ENCODE measurements around the gene LAMA3. TPM values are rescaled to one million over a fixed set of nuclear protein-coding genes. Genes with fewer than 3 reads are reported as not detected.

The LAMA3 gene
- total RNA-seq, 2 donors from 2014 or later = 30.1 to 34.2 TPM

DNA sequence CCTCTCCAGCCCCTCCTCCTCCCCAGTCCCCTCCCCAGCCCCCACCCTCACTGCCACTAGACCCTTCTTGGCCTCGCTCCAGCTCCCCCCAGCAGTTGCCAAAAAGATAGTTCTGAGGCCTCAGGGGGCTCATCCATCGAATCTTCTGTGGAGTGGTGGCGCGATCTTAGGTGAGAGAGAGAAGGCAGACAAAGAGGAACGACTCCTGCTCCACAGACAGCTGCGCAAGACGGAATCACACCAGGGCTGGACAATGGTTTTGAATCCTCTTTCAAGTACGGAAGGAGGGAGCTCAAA, 68.1 kb downstream of the LAMA3 start:
- no peak for ATAC-seq (ENCODE audit: insufficient number of reproducible peaks, low FRiP score, low read depth)
- no peak for DNase-seq (ENCODE audit: low spot score)
- Histone ChIP-seq H3K27ac (no peak overlapping the region), H3K36me3 (no peaks in the 10 kb centered on the region), H3K4me3 (no peak overlapping the region), H3K9me3 (no peaks in the 10 kb centered on the region), H3K4me1 (ENCODE audit: control insufficient read depth in 1 of 2, low read depth in 2 of 2) (peaks cover 0 to 4% of the 10 kb centered on the region in 2 donors), H3K27me3 (replicated peaks; ENCODE audit: insufficient read depth) (no peaks in the 10 kb centered on the region)
- TF ChIP-seq, protein P1, sequence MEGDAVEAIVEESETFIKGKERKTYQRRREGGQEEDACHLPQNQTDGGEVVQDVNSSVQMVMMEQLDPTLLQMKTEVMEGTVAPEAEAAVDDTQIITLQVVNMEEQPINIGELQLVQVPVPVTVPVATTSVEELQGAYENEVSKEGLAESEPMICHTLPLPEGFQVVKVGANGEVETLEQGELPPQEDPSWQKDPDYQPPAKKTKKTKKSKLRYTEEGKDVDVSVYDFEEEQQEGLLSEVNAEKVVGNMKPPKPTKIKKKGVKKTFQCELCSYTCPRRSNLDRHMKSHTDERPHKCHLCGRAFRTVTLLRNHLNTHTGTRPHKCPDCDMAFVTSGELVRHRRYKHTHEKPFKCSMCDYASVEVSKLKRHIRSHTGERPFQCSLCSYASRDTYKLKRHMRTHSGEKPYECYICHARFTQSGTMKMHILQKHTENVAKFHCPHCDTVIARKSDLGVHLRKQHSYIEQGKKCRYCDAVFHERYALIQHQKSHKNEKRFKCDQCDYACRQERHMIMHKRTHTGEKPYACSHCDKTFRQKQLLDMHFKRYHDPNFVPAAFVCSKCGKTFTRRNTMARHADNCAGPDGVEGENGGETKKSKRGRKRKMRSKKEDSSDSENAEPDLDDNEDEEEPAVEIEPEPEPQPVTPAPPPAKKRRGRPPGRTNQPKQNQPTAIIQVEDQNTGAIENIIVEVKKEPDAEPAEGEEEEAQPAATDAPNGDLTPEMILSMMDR (IDR thresholded peaks at IDR 0.05) = no peak

DNA sequence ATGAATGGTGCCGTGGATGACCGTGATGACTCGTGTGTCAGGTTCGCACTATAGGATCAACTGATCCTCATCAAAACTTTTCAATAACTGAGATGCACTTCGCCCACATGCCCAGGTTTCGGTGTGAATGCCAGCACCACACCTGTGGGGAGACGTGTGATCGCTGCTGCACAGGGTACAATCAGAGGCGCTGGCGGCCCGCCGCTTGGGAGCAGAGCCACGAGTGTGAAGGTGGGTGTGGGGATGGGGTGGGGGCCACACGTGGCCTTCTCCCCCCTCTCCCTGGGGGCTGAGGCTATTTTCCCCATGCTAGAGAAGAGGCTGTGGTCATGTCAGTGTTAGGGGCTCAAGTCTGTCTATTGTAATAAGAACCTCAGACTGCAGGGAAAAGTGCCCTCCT, 69.0 kb downstream of the LAMA3 start:
- Histone ChIP-seq H3K36me3 (no peaks in the 10 kb centered on the region), H3K27me3 (replicated peaks; ENCODE audit: insufficient read depth) (no peaks in the 10 kb centered on the region), H3K4me3 (no peak overlapping the region), H3K9me3 (no peaks in the 10 kb centered on the region), H3K4me1 (ENCODE audit: control insufficient read depth in 1 of 2, low read depth in 2 of 2) (no peaks in the 10 kb centered on the region), H3K27ac (no peak overlapping the region)
- TF ChIP-seq, protein P1 (IDR thresholded peaks at IDR 0.05) = no peak
- ATAC-seq (ENCODE audit: insufficient number of reproducible peaks, low FRiP score, low read depth) (no peak), DNase-seq (ENCODE audit: low spot score) (no peak)

DNA sequence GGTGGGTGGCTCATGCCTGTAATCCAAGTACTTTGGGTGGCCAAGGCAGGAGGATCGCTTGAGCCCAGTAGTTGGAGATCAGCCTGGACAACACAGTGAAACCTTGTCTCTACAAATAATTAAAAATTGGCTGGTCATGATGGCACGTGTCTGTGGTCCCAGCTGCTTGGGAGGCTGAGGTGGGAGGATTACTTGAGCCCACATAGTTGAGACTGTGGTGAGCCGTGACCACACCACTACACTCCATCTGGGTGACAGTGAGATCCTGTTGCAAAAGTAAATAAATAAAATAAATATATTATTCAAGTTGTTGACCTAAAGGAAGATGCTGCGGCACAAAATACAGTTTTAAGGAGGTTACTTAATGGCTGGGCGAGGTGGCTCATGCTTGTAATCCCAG, 72.7 kb downstream of the LAMA3 start:
- TF ChIP-seq, protein P1 (IDR thresholded peaks at IDR 0.05) = no peak
- H3K9me3 ChIP-seq = no peaks in the 10 kb centered on the region
- ATAC-seq (ENCODE audit: insufficient number of reproducible peaks, low FRiP score, low read depth) = no peak

DNA sequence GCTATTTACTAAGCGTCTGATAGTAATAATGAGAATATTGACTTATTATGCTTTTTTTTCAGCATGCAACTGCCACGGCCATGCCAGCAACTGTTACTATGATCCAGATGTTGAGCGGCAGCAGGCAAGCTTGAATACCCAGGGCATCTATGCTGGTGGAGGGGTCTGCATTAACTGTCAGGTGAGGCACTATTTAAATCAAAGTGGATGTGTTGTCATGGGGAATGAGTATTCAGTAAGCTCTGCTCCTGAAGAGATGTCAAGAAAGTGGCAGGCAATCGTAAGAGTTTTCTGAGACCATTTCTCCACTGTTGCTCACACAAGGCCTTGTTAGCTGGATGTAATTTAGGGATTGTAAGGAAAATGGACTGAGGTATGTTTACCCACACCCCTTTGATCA, 74.1 kb downstream of the LAMA3 start:
- no peaks in the 10 kb centered on the region for H3K4me1 ChIP-seq (ENCODE audit: control insufficient read depth in 1 of 2, low read depth in 2 of 2)
- no peak for DNase-seq (ENCODE audit: low spot score)
- H3K27ac ChIP-seq = no peak overlapping the region
- TF ChIP-seq, protein P1 (IDR thresholded peaks at IDR 0.05) = no peak
- H3K27me3 ChIP-seq (replicated peaks; ENCODE audit: insufficient read depth) = no peaks in the 10 kb centered on the region
- no peaks in the 10 kb centered on the region for H3K36me3 ChIP-seq
- no peaks in the 10 kb centered on the region for H3K9me3 ChIP-seq
- H3K4me3 ChIP-seq = no peak overlapping the region
- ATAC-seq (ENCODE audit: insufficient number of reproducible peaks, low FRiP score, low read depth) = no peak

More for the DNA sequence above, 72.7 kb downstream of the LAMA3 start:
- Histone ChIP-seq H3K4me1 (ENCODE audit: control insufficient read depth in 1 of 2, low read depth in 2 of 2) (no peaks in the 10 kb centered on the region), H3K4me3 (no peak overlapping the region), H3K27me3 (replicated peaks; ENCODE audit: insufficient read depth) (no peaks in the 10 kb centered on the region), H3K36me3 (no peaks in the 10 kb centered on the region), H3K27ac (no peak overlapping the region)
- no peak for DNase-seq (ENCODE audit: low spot score)

DNA sequence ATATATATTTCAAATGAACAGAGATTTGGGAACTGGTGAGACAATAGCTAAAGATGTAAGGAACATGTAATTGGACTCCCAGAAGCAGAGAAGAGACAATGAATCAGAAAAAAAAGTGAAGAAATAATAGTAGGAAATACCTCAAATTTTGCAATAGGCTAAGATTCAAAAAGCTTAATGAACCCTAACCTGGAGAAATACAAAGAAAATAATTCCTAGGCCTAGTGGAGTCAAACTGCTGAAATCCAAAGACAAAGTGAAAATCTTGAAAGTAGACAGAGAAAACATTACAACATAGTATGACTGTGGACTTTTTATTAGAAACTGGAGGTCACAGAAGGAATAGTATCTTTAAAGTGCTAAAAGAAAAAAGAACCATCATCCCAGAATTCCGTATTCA, 76.7 kb downstream of the LAMA3 start:
- no peaks in the 10 kb centered on the region for H3K9me3 ChIP-seq
- no peaks in the 10 kb centered on the region for H3K4me1 ChIP-seq (ENCODE audit: control insufficient read depth in 1 of 2, low read depth in 2 of 2)
- H3K4me3 ChIP-seq = no peak overlapping the region
- no peak overlapping the region for H3K27ac ChIP-seq
- TF ChIP-seq, protein P1 (IDR thresholded peaks at IDR 0.05) = no peak
- H3K27me3 ChIP-seq (replicated peaks; ENCODE audit: insufficient read depth) = no peaks in the 10 kb centered on the region
- DNase-seq (ENCODE audit: low spot score) (no peak), ATAC-seq (ENCODE audit: insufficient number of reproducible peaks, low FRiP score, low read depth) (no peak)
- no peaks in the 10 kb centered on the region for H3K36me3 ChIP-seq
